Activated CD4-positive, alpha-beta T cell treated with anti-CD3 and anti-CD28 coated beads, Interleukin-10, Interleukin-2, amounts not matched to agents 100 ng/mL and 50 ng/mL, durations not matched to agents 16 hours and 8 hours (primary cell): Measurements from ENCODE around the gene PRDM16.
A peak's percentile ranks its signal among the peaks of the same experiment; 100 is the strongest.

Source experiments
- DNase-seq: peaks from one replicate; pipeline ENCODE4 v3.0.0-alpha.2; 2020

The PRDM16 gene

GRCh38 chr1:3056641-3057040 is 12.4 kb upstream of the PRDM16 start:
- DNase-seq: no peak

- DNase-seq: no peak
Observed at GRCh38 chr1:3058263-3059030, 10.6 kb upstream of the PRDM16 start.

- no peak for DNase-seq
Observed at GRCh38 chr1:3060127-3060526, 8.9 kb upstream of the PRDM16 start.

GRCh38 chr1:3060601-3061551 is 8.1 kb upstream of the PRDM16 start:
- DNase-seq: no peak

GRCh38 chr1:3061566-3061965 is 7.4 kb upstream of the PRDM16 start:
- DNase-seq: no peak

GRCh38 chr1:3061981-3062615 is 6.9 kb upstream of the PRDM16 start:
- no peak for DNase-seq

- no peak for DNase-seq
Observed at GRCh38 chr1:3062616-3063378, 6.2 kb upstream of the PRDM16 start.

GRCh38 chr1:3063379-3064295 is 5.4 kb upstream of the PRDM16 start:
- no peak for DNase-seq

GRCh38 chr1:3064296-3064850 is 4.6 kb upstream of the PRDM16 start:
- DNase-seq: no peak

GRCh38 chr1:3064901-3065300 is 4.1 kb upstream of the PRDM16 start:
- no peak for DNase-seq

GRCh38 chr1:3065396-3065795 is 3.6 kb upstream of the PRDM16 start:
- DNase-seq: no peak

GRCh38 chr1:3065797-3066196 is 3.2 kb upstream of the PRDM16 start:
- no peak for DNase-seq

GRCh38 chr1:3066250-3066711 is 2.7 kb upstream of the PRDM16 start:
- no peak for DNase-seq

GRCh38 chr1:3066826-3067225 is 2.2 kb upstream of the PRDM16 start:
- DNase-seq: no peak

- no peak for DNase-seq
Observed at GRCh38 chr1:3067301-3067670, 1.7 kb upstream of the PRDM16 start.

- DNase-seq: no peak
Observed at GRCh38 chr1:3067671-3068563, 1.1 kb upstream of the PRDM16 start.

- peak; percentile 11 for DNase-seq
Observed at GRCh38 chr1:3069491-3070308, 697 bp downstream of the PRDM16 start.

- no peak for DNase-seq
Observed at GRCh38 chr1:3070309-3070643, 1.3 kb downstream of the PRDM16 start.
